Forelimb muscle (tissue), 1 donor: Measurements from ENCODE around the gene FOSL1. TPM values are rescaled to one million over a fixed set of nuclear protein-coding genes. Genes with fewer than 3 reads are reported as not detected.

ENCODE experiments used
- DNase-seq: peaks from one replicate; pipeline ENCODE4 v3.0.0-alpha.2; 2013; ENCODE audit warnings: low read depth
- polyA plus RNA-seq: library from polyadenylated mRNA; unstranded; fragments of 120-200 nt; gene quantifications from one replicate; pipeline ENCODE4 v1.2.1, GENCODE V29; 2013; ENCODE audit not compliant: insufficient read length

Gene FOSL1
- polyA plus RNA-seq = not detected

DNA sequence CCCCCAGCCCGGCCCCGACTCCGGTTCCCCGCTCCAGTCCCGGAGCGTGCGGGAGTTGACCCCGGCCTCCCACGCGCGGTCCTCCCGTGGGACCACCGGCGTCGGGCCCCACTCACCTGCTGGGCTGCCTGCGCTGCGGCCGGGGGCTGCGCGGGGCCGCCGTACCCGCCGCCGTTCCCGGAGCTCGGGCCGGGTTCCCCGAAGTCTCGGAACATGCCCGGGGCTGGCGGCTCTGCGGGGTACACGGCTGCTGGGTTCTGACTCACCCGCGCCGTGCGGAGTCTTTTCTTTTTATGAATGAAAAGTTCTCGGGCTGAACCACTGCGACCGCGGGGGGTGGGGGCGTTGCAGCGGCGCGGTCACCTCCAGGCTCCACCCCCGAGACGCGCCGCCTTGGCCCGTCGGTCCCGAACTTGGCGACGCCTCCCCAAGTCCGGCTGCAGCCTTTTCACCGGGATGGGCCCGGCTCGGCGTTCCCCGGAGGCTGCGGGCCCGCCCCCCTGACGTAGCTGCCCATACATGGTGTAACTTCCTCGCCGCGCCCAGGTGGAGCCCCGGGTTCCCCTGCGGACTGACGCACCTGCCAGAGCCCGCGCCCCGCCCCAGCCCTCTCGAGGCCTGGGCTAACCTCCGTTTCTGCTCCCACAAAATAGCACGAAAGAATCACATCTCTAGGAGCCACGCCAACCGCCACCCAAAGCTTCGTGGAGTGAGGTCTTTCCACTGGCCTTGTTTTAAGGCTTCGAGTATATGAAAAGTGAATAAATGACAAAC is at the start of gene FOSL1:
TSS of gene FOSL1 (minus strand) at position 264 of the 774 bp plus-strand sequence. CDS start at position 215, 49 bp downstream.
- DNase-seq = no peak

DNA sequence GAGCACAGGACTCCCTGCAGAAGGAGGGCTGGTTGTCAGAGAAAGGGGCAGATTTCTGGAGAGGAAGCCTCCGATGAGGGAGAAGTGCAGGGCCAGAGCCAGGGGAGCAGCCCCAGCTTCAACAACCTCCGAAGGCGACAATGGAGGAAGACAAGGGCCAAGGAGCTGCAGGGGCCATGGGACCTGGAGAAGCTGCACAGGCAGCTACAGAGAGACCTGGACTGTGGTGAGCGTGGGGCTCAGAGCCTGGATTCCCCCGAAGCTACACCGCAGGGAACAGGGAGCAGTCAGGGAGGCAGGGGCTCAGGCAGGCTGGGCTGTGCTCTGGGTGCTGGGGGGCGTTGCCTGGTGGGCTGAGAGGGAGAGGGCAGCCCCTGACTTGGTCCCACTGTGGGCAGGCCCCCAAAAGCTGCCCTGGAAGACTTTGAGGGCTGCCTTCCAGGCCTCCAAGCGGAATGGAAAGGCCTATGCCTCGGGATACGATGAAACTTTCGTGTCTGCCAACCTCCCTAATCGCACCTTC is 47.5 kb upstream of the FOSL1 start:
- DNase-seq = no peak

DNA sequence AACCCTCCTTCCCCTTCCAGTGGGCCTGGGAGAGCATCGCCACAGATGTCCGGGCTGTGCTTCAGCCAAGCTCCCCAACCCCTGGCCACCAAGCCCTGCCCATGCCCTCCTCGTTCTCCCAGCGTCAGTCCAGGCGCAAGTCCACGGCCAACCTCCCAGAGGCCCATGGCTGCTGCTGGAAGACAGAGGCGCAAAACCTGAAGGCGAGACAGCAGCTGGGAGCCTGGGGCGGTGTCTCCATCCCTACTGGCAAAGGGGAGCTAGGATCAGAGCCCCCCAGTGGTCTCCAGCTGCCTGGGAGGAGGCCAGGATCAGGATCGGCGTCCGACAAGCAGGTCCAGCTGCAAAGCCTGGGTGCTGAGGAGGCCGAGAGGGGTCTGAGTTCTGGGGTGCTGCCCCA is 46.9 kb upstream of the FOSL1 start:
- DNase-seq = no peak

DNA sequence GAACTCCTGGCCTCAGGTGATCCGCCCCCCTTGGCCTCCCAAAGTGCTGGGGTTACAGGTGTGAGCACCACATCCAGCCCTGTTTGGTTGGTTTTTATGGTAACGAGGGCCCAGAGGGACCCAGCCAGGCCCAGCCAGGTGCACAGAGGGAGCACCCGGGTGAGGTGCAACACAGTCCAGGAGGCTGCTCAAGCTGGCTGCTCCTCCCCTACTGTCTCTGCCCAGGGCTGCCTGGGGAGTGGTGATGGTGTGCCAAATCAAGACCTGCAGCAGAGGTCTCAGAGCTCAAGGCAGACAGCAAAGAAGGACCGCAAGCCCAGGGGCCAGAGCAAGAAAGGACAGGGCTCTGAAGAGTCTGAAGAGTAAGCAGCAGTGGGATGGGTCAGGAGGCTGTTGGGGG is 46.5 kb upstream of the FOSL1 start:
- DNase-seq = no peak

DNA sequence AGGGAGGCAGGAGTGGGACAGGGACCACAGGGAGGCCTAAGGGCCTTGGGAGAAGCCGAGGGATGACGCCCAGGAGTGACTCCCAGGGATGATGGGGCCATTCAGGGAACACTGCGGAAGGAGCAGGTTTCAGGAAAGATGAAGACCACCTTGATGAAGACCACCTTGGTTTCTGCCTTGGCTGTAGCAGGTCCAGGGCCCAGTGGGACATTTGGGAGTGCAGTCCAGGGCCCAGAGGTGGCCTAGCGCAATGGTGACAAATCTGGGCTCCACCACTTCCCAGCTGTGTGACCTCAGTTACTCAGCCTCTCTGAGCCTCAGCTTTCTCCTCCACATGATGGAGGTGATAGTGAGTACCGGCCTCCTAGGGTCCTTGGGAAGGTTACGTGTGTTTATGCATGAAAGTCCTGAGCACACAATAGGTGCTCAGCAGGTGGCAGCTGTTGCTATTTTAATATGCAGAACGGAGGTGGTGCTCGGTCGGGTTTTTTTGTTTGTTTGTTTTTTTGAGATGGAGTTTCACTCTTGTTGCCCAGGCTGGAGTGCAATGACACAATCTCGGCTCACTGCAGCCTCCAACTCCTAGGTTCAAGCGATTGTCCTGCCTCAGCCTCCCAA is 45.9 kb upstream of the FOSL1 start:
- DNase-seq = no peak

DNA sequence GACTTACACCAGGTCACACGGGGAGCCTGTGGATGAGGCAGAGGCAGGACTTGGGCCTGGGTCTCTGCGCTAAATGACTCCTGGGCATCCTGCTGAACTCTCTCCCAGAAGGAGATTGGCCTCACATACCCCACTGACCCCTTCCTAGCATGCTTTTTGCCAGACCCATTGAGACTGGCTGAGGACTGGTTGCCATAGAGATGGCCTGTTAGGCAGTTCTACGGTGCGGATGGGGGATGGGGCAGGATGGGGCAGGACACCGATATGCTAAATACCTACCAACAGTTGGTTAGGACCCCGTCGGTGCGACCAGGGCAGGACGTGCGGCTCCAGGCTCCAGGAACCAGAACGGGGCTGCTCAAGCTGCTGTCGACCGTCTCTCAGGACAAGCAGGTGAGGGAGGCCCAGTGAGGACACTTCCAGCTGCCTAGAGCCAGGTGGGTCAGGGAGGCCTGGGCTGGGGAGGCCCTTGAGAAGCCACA is 45.3 kb upstream of the FOSL1 start, which contains the start of gene TSGA10IP:
TSS of gene TSGA10IP (plus strand) at position 51 of the 482 bp plus-strand sequence. CDS start at position 247, 196 bp downstream.
- DNase-seq = no peak

DNA sequence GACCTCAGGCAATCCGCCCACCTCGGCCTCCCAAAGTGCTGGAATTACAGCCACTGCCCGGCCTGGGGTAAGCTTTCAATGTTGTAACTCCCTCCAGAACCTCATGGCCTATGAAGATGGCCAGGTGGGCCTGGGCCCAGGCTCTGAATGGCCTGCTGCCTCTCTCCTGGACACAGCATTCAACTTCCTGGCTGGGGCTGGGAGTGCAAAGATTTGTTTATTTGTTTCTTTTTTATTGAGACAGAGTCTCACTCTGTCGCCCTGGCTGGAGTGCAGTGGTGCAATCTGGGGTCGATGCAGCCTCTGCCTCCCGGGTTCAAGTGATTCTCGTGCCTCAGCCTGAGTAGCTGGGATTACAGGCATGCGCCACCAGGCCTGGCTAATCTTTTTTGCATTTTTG is 44.6 kb upstream of the FOSL1 start:
- no peak for DNase-seq

DNA sequence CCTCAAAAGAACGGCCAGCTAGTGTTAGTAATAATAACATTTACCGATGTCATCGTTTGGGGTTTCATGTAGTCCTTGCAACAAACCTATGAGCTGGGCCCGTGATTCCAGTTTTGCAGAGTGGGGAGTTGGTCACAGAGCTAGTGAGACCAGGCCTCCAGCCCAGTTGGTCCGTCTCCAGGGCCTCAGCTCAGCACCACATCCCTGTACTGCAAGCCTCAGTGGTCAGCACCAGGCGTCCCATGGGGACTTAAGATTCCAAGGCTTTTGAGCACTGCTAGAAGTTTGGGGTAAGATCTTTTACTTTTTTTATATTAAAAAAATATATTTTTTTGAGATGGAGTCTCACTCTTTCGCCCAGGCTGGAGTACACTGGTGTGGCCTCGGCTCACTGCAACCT is 44.0 kb upstream of the FOSL1 start:
- no peak for DNase-seq

DNA sequence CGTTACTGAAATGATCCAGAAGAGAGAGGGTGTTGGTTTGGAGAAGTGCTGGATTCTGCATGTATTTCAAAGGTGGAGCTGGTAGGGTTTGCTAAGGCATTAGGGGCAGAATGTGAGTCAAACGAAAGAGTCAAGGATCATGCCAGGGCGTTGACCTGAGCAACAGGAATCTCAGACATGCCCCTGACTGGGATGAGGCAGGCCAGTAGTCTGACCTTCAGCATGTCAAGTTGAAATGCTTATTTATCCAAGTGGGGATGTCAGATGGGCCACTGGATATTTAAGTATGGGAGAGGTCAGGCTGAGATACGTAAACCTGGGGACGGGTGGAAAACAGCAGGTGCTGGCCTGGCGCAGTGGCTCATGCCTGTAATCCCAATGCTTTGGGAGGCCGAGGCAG is 42.3 kb upstream of the FOSL1 start:
- no peak for DNase-seq

DNA sequence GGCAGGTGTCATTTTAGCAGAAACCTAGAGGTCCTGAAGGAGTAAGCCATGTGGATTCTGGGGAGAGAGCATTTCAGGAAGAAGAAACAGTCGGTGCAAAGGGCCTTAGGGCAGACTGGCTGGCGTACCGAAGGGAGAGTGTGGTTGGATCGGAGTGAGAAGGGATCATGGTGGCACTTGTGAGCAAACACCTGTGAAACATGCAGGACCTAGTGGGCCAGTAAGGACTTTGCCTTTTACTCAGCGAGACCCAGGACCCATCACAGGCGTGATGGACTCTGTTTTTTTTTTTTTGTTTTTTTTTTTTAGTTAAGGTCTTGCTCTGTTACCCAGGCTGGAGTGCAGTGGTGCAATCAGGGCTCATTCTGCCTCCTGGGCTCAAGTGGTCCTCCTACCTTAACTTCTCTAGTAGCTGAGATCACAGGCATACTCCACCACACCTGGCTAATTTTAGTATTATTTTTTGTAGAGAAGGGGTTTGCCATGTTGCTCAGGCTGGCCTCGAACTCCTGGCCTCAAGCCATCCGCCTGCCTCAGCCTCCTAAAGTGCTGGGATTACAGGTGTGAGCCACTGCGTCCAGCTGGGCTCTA is 41.6 kb upstream of the FOSL1 start:
- no peak for DNase-seq

DNA sequence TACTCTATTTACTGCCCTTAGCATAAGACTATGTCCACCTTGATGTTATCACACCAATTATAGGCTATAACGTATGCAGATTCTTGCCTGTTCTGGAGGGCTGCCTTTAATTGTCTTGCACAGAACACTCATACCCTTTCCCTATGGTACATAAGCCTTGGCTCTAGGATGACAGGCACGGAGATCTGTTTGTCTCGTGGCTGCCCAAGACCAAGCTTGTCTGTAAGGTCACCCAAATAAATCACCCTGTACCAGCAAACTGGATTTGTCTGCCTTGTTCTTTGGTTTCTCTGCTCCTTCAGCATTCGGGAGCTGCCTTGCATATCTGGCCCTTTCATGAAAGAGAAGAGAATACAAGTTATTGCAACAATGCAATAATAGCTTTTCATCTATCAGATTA is 37.6 kb upstream of the FOSL1 start:
- DNase-seq = no peak

DNA sequence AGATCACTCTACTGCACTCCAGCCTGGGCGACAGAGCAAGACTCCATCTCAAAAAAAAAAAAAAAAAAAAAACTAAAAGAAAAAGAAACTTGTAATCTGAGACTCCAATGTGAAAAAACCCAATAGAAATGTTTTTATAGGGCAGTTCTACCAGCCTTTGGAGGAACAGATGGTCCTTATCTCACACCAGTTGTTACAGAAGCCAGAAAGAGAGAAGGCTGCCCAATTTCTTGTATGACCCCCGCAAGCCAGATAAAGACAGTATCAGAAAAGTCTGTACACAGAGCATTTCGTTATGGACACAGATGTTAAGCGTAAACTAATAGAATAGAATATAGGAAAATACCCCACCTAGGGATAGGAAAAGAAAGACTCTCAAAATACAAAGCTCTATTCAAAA is 33.8 kb upstream of the FOSL1 start:
- DNase-seq = no peak

DNA sequence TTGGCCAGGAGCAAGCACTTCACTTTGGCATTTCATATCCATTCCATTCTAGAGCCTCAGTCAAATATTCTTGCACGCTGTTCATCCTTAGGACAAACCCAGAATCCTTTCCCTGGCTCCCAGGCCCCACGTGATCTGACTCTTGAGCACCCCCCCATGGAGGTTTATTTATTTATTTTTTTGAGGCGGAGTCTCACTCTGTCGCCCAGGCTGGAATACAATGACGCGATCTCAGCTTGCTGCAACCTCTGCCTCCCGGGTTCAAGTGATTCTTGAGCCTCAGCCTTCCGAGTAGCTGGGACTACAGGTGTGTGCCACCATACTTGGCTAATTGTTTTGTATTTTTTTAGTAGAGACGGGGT is 32.4 kb upstream of the FOSL1 start:
- no peak for DNase-seq

DNA sequence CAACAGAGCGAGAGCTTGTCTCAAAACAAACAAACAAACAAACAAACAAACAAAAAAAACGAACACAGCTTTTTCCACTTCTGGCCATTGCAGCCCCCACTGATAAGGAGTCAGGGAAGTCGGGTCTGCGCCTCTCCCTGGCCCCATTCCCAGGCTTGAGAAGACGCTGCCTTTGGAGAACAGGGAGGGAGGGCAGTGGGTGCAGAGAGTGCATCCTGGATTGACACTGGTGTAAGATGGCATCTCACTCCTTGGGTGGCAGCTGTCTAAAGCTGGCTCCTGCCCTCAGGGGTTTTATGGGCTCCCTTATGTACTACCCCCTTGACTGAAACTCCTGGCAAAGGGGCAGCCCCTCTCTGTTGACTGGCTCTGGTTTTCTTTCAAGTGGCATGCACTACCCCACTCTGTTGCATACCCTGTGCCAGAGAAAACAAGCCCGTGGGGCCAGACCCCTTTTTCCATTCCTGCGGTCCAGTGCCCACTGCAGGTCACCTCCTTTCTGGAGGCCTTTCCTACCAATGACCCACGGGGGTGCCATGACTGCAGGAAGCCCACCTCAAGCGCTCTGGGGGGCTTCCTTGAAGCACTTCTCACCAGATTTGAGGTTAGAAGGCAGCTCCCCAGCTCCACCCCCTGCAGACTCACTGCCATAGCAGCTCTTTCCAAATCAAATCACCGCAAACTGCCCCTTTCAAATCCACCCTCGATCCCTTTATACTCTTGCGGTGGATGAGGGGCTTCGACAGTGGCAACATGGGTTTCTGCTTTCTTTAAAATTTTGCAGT is 31.8 kb upstream of the FOSL1 start:
- DNase-seq = no peak

DNA sequence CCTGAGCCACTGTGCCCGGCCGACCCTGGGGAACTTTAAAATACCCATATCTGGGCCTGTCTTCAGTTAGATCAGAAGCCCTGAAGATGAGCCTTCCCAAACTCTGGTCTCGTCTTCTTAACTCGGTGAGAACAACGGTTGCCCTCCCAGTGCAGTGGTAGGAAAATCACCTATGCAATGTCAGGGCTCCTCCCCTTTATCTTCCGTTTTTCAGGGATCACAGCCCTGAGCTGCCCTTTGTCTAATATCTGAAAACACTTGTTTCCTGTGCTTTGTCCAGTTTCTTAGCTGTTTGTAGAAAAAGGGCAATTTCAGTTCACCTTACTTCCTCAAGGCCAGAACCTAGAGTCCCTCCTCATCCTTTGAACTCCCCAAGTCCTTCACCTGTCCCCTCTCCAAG is 28.5 kb upstream of the FOSL1 start:
- no peak for DNase-seq

DNA sequence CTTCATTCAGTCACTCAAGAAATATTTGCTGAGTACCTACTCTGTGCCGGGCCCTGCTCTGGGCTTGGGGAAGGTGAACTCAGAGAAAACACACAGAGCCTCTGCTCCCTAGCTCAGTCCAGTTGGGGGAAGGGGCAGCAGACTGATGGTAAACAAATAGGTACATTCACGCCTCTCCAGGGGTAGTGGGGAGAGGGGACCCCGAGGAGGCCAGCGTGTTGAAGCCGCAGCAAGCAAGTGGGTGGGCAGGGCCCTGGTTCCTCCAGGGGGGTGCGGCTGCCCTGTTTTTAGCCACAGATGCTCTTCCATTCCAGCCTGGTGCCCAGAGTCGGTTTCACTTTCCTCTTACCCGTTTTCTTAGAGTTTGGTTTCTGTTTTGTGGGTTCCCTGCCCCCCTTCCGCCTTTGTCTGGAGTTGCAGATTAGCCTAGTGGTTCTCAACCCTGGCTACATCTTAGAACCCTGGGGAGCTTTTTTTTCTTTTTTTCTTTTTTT is 27.8 kb upstream of the FOSL1 start:
- no peak for DNase-seq

DNA sequence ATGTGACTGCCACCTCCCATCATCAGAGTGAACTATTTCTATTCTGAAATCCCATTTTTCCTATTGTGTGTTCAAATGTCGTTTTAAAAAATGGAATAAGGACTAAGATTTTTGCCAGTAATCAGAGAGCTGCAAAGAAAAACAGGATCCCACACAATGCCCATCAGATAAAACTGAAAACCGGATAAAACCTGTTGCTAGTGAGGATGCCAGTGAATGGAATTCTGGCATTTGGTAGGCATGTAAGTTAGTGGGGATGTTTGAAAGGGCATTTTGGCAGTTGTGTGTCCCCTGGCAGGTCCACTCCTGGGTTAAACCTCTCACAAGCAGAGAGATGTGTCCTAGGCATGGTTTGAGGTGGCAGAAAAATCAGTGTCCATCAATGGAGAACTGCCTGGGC is 25.2 kb upstream of the FOSL1 start:
- DNase-seq = no peak

DNA sequence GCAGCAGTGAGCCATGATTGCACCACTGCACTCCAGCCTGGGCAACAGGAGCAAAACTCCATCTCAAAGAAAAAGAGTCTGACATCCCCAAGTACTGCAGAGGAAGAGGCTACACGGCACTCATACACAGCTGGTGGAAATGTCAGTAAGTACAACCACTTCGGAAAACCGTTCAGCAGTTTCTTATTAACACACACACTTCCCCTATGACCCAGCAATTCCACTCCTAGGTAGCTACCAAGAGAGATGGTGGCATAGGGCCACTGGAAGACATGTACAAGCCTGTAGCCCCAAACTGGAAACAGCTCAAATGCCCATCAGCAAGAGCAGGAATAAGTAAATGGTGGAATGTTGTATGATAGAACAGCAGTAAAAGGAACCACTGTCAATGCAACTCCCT is 22.4 kb upstream of the FOSL1 start:
- DNase-seq = no peak

DNA sequence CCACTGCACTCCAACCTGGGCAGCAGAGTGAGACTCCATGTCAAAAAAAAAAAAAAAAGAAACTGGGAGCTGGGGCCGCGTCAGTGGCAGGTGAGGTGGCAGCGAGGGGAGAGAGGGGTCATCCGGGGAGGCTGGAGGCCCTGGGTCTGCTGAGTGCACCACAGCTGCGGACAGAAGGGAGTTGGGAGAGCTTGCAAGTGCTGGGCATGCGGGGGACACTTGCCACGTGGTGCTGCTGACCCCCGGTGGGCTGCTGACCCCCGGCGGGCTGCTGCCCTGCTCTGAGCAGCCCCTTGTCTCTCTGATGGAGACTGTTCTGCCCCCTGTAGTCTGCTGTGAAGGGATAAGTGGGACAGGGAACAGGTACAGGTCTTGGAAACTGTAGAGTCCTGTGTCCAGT is 21.7 kb upstream of the FOSL1 start:
- DNase-seq = no peak

DNA sequence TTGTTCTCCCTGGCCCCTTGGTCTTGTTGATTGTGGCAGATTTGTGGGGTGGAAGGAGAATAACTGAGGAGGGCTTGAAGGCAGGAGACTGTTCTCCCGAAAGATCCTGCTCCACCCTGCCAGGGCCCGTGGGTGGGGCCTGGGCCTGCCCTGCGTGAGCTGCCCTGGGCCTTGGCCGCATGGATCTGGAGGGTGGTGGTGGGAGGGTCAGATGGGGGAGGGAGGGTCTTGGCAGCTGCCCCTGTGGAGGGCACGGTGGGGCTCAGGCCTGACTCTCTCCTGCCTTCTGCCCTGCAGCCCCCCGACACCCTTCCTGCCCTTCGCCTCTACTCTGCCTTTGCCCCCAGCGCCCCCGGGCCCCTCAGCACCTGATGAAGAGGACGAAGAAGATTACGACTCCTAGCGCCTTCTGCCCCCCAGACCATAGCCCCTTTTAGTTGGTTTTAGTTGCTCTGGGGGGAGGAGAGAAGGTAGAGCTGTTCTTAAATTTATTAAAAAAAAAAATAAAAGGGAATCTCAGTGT is 20.9 kb upstream of the FOSL1 start:
- DNase-seq = no peak

DNA sequence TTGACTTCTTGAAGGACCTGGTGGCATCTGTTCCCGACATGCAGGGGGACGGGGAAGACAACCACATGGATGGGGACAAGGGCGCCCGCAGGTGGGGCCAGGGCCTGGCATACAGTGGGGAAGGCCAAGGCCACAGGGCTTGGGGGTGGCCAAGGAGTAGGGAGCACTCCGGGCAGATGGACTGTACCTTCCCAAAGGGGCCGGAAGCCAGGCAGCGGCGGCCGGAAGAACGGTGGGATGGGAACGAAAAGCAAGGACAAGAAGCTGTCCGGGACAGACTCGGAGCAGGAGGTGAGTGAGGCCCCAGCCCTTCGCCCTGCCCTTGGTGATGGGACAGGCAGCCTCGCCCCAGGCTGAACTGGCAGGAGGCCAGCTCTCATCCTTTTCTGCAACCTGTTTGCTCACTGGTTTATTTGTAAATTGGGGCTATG is 20.2 kb upstream of the FOSL1 start:
- no peak for DNase-seq
